AG04450 (cell line): ENCODE results near the gene SEC22B. TPM values are rescaled to one million over a fixed set of nuclear protein-coding genes. Genes with fewer than 3 reads are reported as not detected.
"Not testable (repeated sequence)": the region's sequence is repeated elsewhere in the genome, so short reads cannot be mapped to it uniquely, and the experiment has no call there.

Experiments
- CTCF ChIA-PET: fragments of 300-600, 350-600 bp; formaldehyde crosslinking; extraction: SDS; loops from one replicate; lab custom pipeline; 2022; ENCODE audit warnings: antibody characterized with exemption, inconsistent platforms; lab: Charles Lee
- POLR2A ChIA-PET: fragments of 350-600 bp; formaldehyde crosslinking; extraction: SDS; loops from one replicate; lab custom pipeline; 2021; ENCODE audit warnings: antibody characterized with exemption, inconsistent platforms; lab: Yijun Ruan, JAX
- DNase-seq: peaks from one replicate; pipeline ENCODE4 v3.0.0-alpha.2; 2011; ENCODE audit warnings: low read depth, low spot score
- H3K27ac ChIP-seq: one replicate; pipeline ENCODE4 v1.5.1; 2012; ENCODE audit warnings: low read depth, low read length, control low read depth
- H3K27me3 ChIP-seq: one replicate; pipeline ENCODE4 v1.6.0; 2012; ENCODE audit warnings: low read length; ENCODE audit not compliant: control insufficient read depth, insufficient read depth
- H3K4me3 ChIP-seq: 2 replicates; pipeline ENCODE4 v1.5.1; 2011; ENCODE audit warnings: mild to moderate bottlenecking, low read depth, low read length, control low read depth
- H3K9me3 ChIP-seq: 2 replicates; pipeline ENCODE4 v1.5.1; 2012; ENCODE audit warnings: low read length; ENCODE audit not compliant: control insufficient read depth, insufficient read depth
- CTCF ChIP-seq: IDR thresholded peaks from 2 replicates; pipeline ENCODE4 v1.5.1; 2011; ENCODE audit warnings: low read depth, low read length, control low read depth, inconsistent platforms
- polyA minus RNA-seq: library from RNA; depleted of rRNA, polyadenylated mRNA; stranded (reverse); fragments of >200 nt; gene quantifications from 2 replicates; pipeline ENCODE4 v1.2.3, GENCODE V29; 2011; rRNA and poly(A)+ RNA removed
- polyA plus RNA-seq: library from polyadenylated mRNA; depleted of rRNA; stranded (reverse); fragments of >200 nt; gene quantifications from 2 replicates; pipeline ENCODE4 v1.2.3, GENCODE V29; 2011; rRNA removed

Gene SEC22B
- polyA plus RNA-seq = 60.0 and 73.9 TPM in 2 replicates
- 47.4 and 71.4 TPM in 2 replicates for polyA minus RNA-seq

- ChIA-PET CTCF (no interaction called here), POLR2A (no interaction called here)
- peak; percentile 91 for DNase-seq
- no peak for TF ChIP-seq CTCF
- Histone ChIP-seq H3K27me3 (no peaks in the 10 kb centered on the region), H3K9me3 (no peaks in the 10 kb centered on the region), H3K4me3 (peak within 1 kb of the TSS; percentile 88), H3K27ac (peak within 1 kb of the TSS; percentile 94)
Observed at GRCh38 chr1:120176092-120176855, at the start of gene SEC22B. SEC22B (minus strand) TSS chr1:120176520; CDS start chr1:120176381, 139 bp downstream.

DNA sequence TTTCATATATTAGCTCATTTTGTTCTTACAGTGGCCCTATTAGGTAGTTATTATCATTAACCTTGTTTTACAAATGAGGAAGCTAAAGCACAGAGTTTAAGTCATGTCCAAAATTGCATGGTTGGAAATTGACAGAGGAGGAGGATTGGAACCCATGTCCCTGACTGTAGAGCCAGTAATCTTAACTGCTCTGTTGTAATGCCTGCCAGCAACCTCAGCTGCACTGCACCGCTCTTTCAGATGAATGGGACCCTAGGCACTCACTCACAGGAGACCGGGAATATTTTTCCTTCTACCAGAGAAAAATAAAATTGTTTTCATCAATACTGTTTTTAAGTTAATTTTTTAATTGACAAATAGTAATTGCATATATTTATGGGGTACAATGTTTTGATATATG lies 41.6 kb upstream of the SEC22B start:
- H3K9me3 ChIP-seq, H3K27me3 ChIP-seq, H3K4me3 ChIP-seq, DNase-seq, CTCF ChIA-PET, H3K27ac ChIP-seq, POLR2A ChIA-PET: not testable (repeated sequence)

DNA sequence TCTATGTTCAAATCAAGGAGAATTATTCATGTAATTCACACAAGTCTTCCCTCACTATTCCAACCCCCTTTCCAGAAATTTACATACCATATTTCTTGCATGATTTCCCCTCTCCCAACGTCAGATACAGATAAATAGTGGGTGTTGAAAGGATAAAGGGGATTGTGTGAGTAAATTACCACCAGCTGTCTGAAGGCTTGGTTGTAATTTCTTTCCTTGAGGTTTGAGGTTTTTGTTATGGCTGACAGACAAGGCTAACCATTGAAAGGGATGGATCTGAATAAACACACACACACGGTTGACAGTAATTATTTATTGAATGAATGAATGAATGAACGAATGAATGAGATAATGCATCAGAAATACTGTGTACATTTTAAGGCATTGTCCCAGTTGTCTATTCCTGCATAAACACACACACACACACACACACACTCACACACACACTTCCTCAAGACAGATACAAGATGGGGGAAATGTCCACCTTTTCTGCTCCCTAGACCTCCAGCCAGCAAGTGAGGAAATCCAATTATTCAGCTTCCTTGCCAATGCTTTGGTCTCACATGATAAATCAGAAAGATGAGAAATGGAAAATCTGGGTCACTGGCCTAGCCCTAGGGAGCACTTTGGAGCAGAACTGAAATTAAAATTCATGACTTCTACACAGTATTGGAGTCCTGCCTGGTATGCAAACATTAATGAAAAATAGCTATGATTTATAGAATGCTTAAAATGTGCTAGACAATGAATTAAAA lies 41.0 kb upstream of the SEC22B start:
- H3K27me3 ChIP-seq, H3K27ac ChIP-seq, CTCF ChIA-PET, H3K9me3 ChIP-seq, DNase-seq, H3K4me3 ChIP-seq, POLR2A ChIA-PET: not testable (repeated sequence)

DNA sequence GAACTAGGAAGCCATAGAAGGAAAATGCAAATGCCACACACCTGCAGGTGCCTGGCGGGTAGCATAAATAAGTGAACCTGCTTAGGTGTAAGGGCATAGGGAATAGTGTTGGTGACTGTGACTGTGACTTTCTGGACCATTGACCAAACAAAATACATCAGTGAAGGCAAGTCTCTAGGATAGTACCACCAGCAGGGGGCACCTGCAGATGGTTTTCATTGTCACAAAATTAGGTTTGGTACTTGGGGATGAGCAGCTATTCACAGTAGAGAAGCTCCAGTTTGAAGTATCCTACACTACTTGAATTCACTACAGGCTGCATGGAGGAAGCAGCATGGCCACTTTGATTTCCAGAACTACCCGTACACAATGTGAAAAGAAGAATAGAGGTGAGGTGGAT lies 37.3 kb upstream of the SEC22B start:
- H3K4me3 ChIP-seq, H3K27me3 ChIP-seq, DNase-seq, H3K9me3 ChIP-seq, CTCF ChIA-PET, H3K27ac ChIP-seq, POLR2A ChIA-PET: not testable (repeated sequence)

DNA sequence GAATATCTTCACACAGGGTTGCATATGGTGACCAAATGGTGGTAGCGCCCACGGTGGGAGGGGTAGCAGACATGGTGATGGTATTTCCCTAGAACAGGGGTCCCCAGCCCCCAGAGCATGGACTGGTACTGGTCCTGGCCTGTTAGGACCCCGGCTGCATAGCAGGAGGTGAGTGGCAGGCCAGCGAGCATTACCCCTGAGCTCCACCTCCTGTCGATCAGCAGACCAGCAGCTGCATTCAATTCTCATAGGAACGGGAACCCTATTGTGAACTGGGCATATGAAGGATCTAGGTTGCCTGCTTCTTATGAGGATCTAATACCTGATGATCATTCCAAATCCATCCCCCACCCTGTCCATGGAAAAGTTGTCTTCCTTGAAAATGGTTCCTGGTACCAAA lies 34.4 kb upstream of the SEC22B start:
- H3K27me3 ChIP-seq, CTCF ChIA-PET, POLR2A ChIA-PET: not testable (repeated sequence)

DNA sequence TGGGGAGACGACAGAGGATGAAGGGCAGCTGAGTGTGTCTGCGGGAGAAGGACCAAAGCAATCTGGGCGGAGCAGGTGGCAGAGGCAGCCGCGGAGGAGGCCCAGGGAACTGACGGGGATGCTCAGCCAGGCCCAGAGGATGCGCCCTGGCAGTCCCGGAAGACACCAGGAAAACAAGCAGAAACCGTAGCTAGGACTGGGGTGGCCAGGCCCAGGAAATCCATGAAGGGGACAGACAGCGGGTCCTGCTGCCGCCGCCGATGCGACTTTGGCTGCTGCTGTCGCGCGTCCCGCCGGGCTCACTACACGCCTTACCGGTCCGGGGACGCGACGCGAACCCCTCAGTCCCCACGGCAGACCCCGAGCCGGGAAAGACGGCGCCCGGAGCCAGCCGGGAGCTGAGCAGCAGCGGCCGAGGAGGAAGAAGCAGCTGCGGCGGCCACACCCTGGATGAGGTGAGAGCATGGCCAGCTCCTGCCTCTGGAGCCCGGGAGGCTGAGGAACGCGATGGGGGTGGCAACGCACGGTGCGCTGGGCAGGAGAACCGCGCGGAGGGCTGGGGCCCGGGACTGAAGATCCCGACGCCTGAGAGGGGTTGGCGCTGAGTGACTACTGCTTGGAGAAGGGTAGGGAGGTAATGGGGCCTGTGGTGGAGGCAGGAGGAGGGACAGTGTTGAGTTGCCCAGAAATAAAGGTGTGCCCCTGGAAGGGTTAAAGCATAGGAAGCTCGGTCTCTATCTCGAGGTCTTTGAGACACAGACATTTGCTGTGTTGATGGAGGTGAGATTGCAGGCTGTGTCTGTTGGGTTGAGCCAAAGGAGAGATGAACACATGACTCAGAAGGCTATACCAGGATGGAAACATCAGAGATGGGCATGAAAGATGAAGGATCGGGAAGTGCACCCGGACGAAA lies 20.8 kb upstream of the SEC22B start:
- POLR2A ChIA-PET, H3K27ac ChIP-seq, CTCF ChIA-PET, H3K9me3 ChIP-seq, H3K27me3 ChIP-seq, DNase-seq: not testable (repeated sequence)
- peak overlapping the region; percentile 41 for H3K4me3 ChIP-seq

More for the DNA sequence above, 34.4 kb upstream of the SEC22B start:
- not testable (repeated sequence) for H3K27ac ChIP-seq, DNase-seq, H3K9me3 ChIP-seq, H3K4me3 ChIP-seq

GRCh38 chr1:120188626-120189025 lies 12.3 kb upstream of the SEC22B start:
- POLR2A ChIA-PET = not testable (repeated sequence)

DNA sequence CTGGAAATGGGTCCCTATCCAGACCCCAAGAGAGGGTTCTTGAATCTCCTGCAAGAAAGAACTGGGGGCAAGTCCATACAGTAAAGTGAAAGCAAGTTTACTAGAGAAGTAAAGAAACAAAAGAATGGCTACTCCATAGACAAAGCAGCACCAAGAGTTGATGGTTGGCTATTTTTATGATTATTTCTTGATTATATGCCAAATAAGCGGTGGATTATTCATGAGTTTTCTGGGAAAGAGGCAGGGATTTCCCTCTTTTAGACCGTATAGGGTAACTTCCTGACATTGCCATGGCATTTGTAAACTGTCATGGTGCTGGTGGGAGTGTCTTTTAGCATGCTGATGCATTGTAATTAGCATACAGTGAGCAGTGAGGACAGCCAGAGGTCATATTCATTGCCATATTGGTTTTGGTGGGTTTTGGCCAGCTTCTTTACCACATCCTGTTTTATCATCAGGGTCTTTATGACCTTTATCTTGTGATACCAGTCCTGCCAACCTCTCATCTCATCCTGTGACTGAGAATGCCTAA lies 5.9 kb upstream of the SEC22B start:
- CTCF ChIA-PET, POLR2A ChIA-PET, H3K27me3 ChIP-seq, H3K27ac ChIP-seq, DNase-seq, H3K9me3 ChIP-seq, H3K4me3 ChIP-seq: not testable (repeated sequence)

More at GRCh38 chr1:120188626-120189025, 12.3 kb upstream of the SEC22B start:
- H3K4me3 ChIP-seq, CTCF ChIA-PET, H3K27me3 ChIP-seq, DNase-seq, H3K9me3 ChIP-seq, H3K27ac ChIP-seq: not testable (repeated sequence)

- DNase-seq = peak; percentile 50
- CTCF ChIA-PET, H3K27me3 ChIP-seq, H3K9me3 ChIP-seq, POLR2A ChIA-PET: not testable (repeated sequence)
- H3K4me3 ChIP-seq = peak overlapping the region; percentile 8
- H3K27ac ChIP-seq = peak overlapping the region; percentile 84
Observed at GRCh38 chr1:120179811-120180690, 3.7 kb upstream of the SEC22B start.
